ENCODE data around the gene LGALS7. TPM values are rescaled to one million over a fixed set of nuclear protein-coding genes. Genes with fewer than 3 reads are reported as not detected.
"Not testable (repeated sequence)": the region's sequence is repeated elsewhere in the genome, so short reads cannot be mapped to it uniquely, and the experiment has no call there.

Gene LGALS7
- not detected for total RNA-seq
- long read RNA-seq, partial matches to known transcripts, result 0 of 1 reads
- long read RNA-seq, other reads (novel, unspliced or antisense), result 0 of 1 reads

GRCh38 chr19:38773469-38774177, at the start of gene LGALS7:
TSS of gene LGALS7 (minus strand) at chr19:38773517. CDS start at chr19:38773492, 25 bp downstream.
- intact Hi-C loops (cut with DNase I), result no loop called here
- no peak for DNase-seq
- no peak for ATAC-seq
- Histone ChIP-seq H3K4me3 (no peak within 1 kb of the TSS), H3K4me1 (peaks cover 8% of the 10 kb centered on the region), H3K36me3 (no peaks in the 10 kb centered on the region), H3K9me3 (no peaks in the 10 kb centered on the region), H3K27me3 (no peaks in the 10 kb centered on the region), H3K27ac (no peak within 1 kb of the TSS)
- no peak for TF ChIP-seq CTCF (IDR thresholded peaks at IDR 0.05)

- H3K27me3 ChIP-seq; H3K27ac ChIP-seq; DNase-seq; H3K4me1 ChIP-seq; ATAC-seq; H3K4me3 ChIP-seq; H3K9me3 ChIP-seq; intact Hi-C loops (cut with DNase I): not testable (repeated sequence)
- peaks cover 59% of the 10 kb centered on the region for H3K36me3 ChIP-seq
These were observed 48.0 kb upstream of the LGALS7 start for GRCh38 chr19:38821230-38821825.

- DNase-seq (no peak), ATAC-seq (peak; percentile 21)
- Histone ChIP-seq H3K36me3 (peaks cover 58% of the 10 kb centered on the region), H3K4me1 (no peaks in the 10 kb centered on the region), H3K27ac (no peak overlapping the region), H3K4me3 (no peak overlapping the region), H3K9me3 (no peaks in the 10 kb centered on the region), H3K27me3 (no peaks in the 10 kb centered on the region)
- intact Hi-C loops (cut with DNase I), result no loop called here
- no peak for TF ChIP-seq CTCF (IDR thresholded peaks at IDR 0.05)
These were observed 46.1 kb upstream of the LGALS7 start for GRCh38 chr19:38819231-38819920.

GRCh38 chr19:38817081-38817480, 43.8 kb upstream of the LGALS7 start:
- Histone ChIP-seq H3K27ac (no peak overlapping the region), H3K27me3 (no peaks in the 10 kb centered on the region), H3K9me3 (no peaks in the 10 kb centered on the region), H3K4me3 (no peak overlapping the region), H3K4me1 (no peaks in the 10 kb centered on the region), H3K36me3 (peaks cover 48% of the 10 kb centered on the region)
- intact Hi-C loops (cut with DNase I), result no loop called here
- DNase-seq (no peak), ATAC-seq (no peak)
- no peak for TF ChIP-seq CTCF (IDR thresholded peaks at IDR 0.05)

GRCh38 chr19:38816131-38816750, 42.9 kb upstream of the LGALS7 start:
- Histone ChIP-seq H3K9me3 (no peaks in the 10 kb centered on the region), H3K4me1 (no peaks in the 10 kb centered on the region), H3K27ac (no peak overlapping the region), H3K36me3 (peaks cover 48% of the 10 kb centered on the region), H3K27me3 (no peaks in the 10 kb centered on the region), H3K4me3 (no peak overlapping the region)
- DNase-seq (no peak), ATAC-seq (no peak)
- no peak for TF ChIP-seq CTCF (IDR thresholded peaks at IDR 0.05)
- intact Hi-C loops (cut with DNase I), result no loop called here
